ENCODE data around the gene TLL1. TPM values are rescaled to one million over a fixed set of nuclear protein-coding genes. Genes with fewer than 3 reads are reported as not detected.

Gene TLL1
- total RNA-seq, 1 experiment from 2014 or later = 1.4 TPM

GRCh38 chr4:165963621-165964020 is 90.6 kb downstream of the TLL1 start:
- peaks cover 15% of the 10 kb centered on the region for H3K9me3 Mint-ChIP-seq (ENCODE audit: unreplicated experiment)
- H3K4me3 Mint-ChIP-seq (ENCODE audit: unreplicated experiment) = no peak overlapping the region
- no TSS peak for BruUV-seq (replicated peaks)
- no peaks in the 10 kb centered on the region for H3K27me3 Mint-ChIP-seq (ENCODE audit: insufficient read depth, unreplicated experiment)
- no peak for TF ChIP-seq CTCF (IDR thresholded peaks at IDR 0.05; ENCODE audit: unreplicated experiment)
- POLR2A ChIA-PET = interaction anchor here (1.1 to 1.4 kb wide), 4 partner anchors 8 to 45 kb away, joined by 3 to 4 read pairs (median 3); no protein-coding TSS in a partner anchor
- H3K27ac Mint-ChIP-seq (ENCODE audit: low read depth, unreplicated experiment) = no peak overlapping the region
- H3K36me3 Mint-ChIP-seq (ENCODE audit: insufficient read depth, unreplicated experiment) = peaks cover 6% of the 10 kb centered on the region
- H3K4me1 Mint-ChIP-seq (ENCODE audit: insufficient read depth, unreplicated experiment) = peaks cover 21% of the 10 kb centered on the region
- DNase-seq (ENCODE audit: unreplicated experiment) = no peak
- intact Hi-C loops (cut with micrococcal nuclease) = no loop called here
- CTCF ChIA-PET = interaction anchor here (0.6 kb wide), 1 partner anchor 441 kb away, joined by 3 read pairs; no protein-coding TSS in a partner anchor

DNA sequence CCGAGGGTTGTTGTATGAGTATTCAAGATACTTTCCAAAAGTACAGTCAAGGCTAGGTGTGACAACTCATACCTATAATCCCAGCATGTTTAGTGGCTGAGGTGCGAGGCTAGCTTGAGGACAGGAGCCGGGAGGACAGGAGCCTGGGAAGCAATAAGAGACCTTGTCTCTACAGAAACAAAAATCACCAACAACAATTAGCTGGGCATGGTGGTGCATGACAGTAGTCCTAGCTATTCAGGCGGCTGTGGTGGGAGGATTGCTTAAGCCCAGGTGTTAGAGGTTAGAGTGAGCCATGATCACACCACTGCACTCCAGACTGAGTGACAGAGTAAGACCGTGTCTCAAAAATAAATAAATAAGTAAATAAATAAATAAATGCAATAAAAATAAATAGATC is 91.6 kb downstream of the TLL1 start:
- Mint-ChIP-seq H3K27me3 (ENCODE audit: insufficient read depth, unreplicated experiment) (no peaks in the 10 kb centered on the region), H3K4me3 (ENCODE audit: unreplicated experiment) (no peak overlapping the region), H3K4me1 (ENCODE audit: insufficient read depth, unreplicated experiment) (peaks cover 21% of the 10 kb centered on the region), H3K9me3 (ENCODE audit: unreplicated experiment) (peaks cover 15% of the 10 kb centered on the region), H3K27ac (ENCODE audit: low read depth, unreplicated experiment) (no peak overlapping the region), H3K36me3 (ENCODE audit: insufficient read depth, unreplicated experiment) (peaks cover 6% of the 10 kb centered on the region)
- no TSS peak for BruUV-seq (replicated peaks)
- peak; percentile 22 for DNase-seq (ENCODE audit: unreplicated experiment)
- TF ChIP-seq CTCF (IDR thresholded peaks at IDR 0.05; ENCODE audit: unreplicated experiment) = no peak
- POLR2A ChIA-PET = interaction anchor here (0.7 to 1.5 kb wide), 6 partner anchors 9 to 92 kb away, joined by 3 to 6 read pairs (median 3); partner anchors contain the start of gene TLL1
- intact Hi-C loops (cut with micrococcal nuclease) = no loop called here
- CTCF ChIA-PET = no interaction called here

- Mint-ChIP-seq H3K27ac (ENCODE audit: low read depth, unreplicated experiment) (peak overlapping the region; percentile 78), H3K27me3 (ENCODE audit: insufficient read depth, unreplicated experiment) (no peaks in the 10 kb centered on the region), H3K4me3 (ENCODE audit: unreplicated experiment) (no peak overlapping the region), H3K9me3 (ENCODE audit: unreplicated experiment) (peaks cover 15% of the 10 kb centered on the region), H3K36me3 (ENCODE audit: insufficient read depth, unreplicated experiment) (peaks cover 6% of the 10 kb centered on the region), H3K4me1 (ENCODE audit: insufficient read depth, unreplicated experiment) (peaks cover 21% of the 10 kb centered on the region)
- ChIA-PET POLR2A (interaction anchor here (0.7 to 1.5 kb wide), 6 partner anchors 8 to 370 kb away, joined by 3 to 6 read pairs (median 4); partner anchors contain the start of gene TLL1), CTCF (interaction anchor here (0.5 to 0.6 kb wide), 3 partner anchors 94 to 445 kb away, joined by 3 to 4 read pairs (median 3); no protein-coding TSS in a partner anchor)
- no peak for TF ChIP-seq CTCF (IDR thresholded peaks at IDR 0.05; ENCODE audit: unreplicated experiment)
- intact Hi-C loops (cut with micrococcal nuclease) = no loop called here
- DNase-seq (ENCODE audit: unreplicated experiment) = peak; percentile 41
- BruUV-seq (replicated peaks) = no TSS peak
Measured at GRCh38 chr4:165965503-165965902, 92.5 kb downstream of the TLL1 start.

DNA sequence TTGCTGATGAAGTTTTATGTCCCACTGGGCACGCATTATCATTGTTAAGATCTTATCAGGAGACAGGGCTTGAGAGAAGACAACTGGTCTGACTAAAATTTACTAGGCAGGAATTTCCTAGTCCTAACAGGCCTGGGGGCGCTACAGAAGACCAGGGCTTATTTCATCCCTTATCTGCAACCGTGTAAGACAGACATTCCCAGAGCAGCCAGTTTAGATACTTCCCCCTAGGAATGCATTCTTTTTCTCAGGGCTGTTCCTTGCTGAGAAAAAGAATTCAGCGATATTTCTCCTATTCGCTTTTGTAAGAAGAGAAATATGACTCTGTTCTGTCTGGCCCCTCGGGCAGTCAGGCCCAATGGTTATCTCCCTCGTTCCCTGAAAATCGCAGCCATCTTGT is 93.8 kb downstream of the TLL1 start:
- no peak for TF ChIP-seq CTCF (IDR thresholded peaks at IDR 0.05; ENCODE audit: unreplicated experiment)
- Mint-ChIP-seq H3K4me3 (ENCODE audit: unreplicated experiment) (no peak overlapping the region), H3K27me3 (ENCODE audit: insufficient read depth, unreplicated experiment) (no peaks in the 10 kb centered on the region), H3K9me3 (ENCODE audit: unreplicated experiment) (peaks cover 9% of the 10 kb centered on the region), H3K4me1 (ENCODE audit: insufficient read depth, unreplicated experiment) (peaks cover 34% of the 10 kb centered on the region), H3K27ac (ENCODE audit: low read depth, unreplicated experiment) (no peak overlapping the region), H3K36me3 (ENCODE audit: insufficient read depth, unreplicated experiment) (peaks cover 6% of the 10 kb centered on the region)
- CTCF ChIA-PET = interaction anchor here (0.8 kb wide), 1 partner anchor 16 kb away, joined by 3 read pairs; no protein-coding TSS in a partner anchor
- DNase-seq (ENCODE audit: unreplicated experiment) = no peak
- POLR2A ChIA-PET = interaction anchor here (0.6 to 6.7 kb wide), 6 partner anchors 45 to 926 kb away, joined by 3 to 81 read pairs (median 4); partner anchors contain the start of gene TLL1
- intact Hi-C loops (cut with micrococcal nuclease) = no loop called here
- BruUV-seq (replicated peaks) = no TSS peak
